Tibial artery (tissue), 4 donors: ENCODE data around the gene ZFP57.

Experiments
- DNase-seq, 2 donors: peaks; one replicate each; pipeline ENCODE4 v3.0.0-alpha.2; 2019
- H3K27ac ChIP-seq, 2 donors: fragments of 200-600 bp; sonication (generic) in 1 of 2; 1 replicate in 1 of 2; 2 replicates in 1 of 2; pipeline ENCODE4 v1.5.1; 2018 to 2019; ENCODE audit warnings: mild to moderate bottlenecking in 1 of 2
- H3K27me3 ChIP-seq, 2 donors: fragments of 200-600 bp; sonication (generic) in 1 of 2; one replicate each; pipeline versions ENCODE4 v1.5.1 to v1.6.0; 2016 to 2019
- H3K36me3 ChIP-seq, 3 donors: fragments of 200-600 bp; sonication (generic) in 2 of 3; one replicate each; pipeline ENCODE4 v1.5.1; 2016 to 2019; ENCODE audit warnings: mild to moderate bottlenecking in 2 of 3
- H3K4me1 ChIP-seq, 4 donors: fragments of 200-600 bp; sonication (generic) in 2 of 4; 1 replicate in 3 of 4; 2 replicates in 1 of 4; pipeline ENCODE4 v1.5.1; 2016 to 2019
- H3K4me3 ChIP-seq, 2 donors: fragments of 200-600 bp; sonication (generic) in 1 of 2; 1 replicate in 1 of 2; 2 replicates in 1 of 2; pipeline ENCODE4 v1.5.1; 2018 to 2019; ENCODE audit warnings: mild to moderate bottlenecking in 2 of 2
- H3K9me3 ChIP-seq, 3 donors: fragments of 200-600 bp; sonication (generic) in 1 of 3; one replicate each; pipeline ENCODE4 v1.5.1; 2016 to 2019
- CTCF ChIP-seq, 2 experiments: fragments of 200-600 bp in 1 of 2; fragments of 450-650 bp in 1 of 2; IDR thresholded peaks; one replicate each; pipeline ENCODE4 v1.5.1; 2017 to 2019; ENCODE audit warnings: antibody characterized with exemption in 2 of 2, mild to moderate bottlenecking in 1 of 2, moderate library complexity in 1 of 2
- intact Hi-C: fragments of 100-400 bp; cut with DNase I; formaldehyde crosslinking; loops from one replicate; pipeline ENCODE4 v1.15.0; 2023; ENCODE audit warnings: low total_unique reads

ZFP57 gene

GRCh38 chr6:29656157-29656556 lies 24.8 kb downstream of the ZFP57 start:
- H3K4me3 ChIP-seq = no peak overlapping the region
- peaks cover 0 to 30% (median 13%) of the 10 kb centered on the region in 4 donors for H3K4me1 ChIP-seq
- intact Hi-C loops = no loop called here
- no peaks in the 10 kb centered on the region for H3K27me3 ChIP-seq
- peak in 1 of 2 donors; percentile 56 for DNase-seq
- no peaks in the 10 kb centered on the region for H3K9me3 ChIP-seq
- peak in 1 of 2 experiments; percentile 10 for TF ChIP-seq CTCF (IDR thresholded peaks at IDR 0.05)
- H3K27ac ChIP-seq = peak overlapping the region; percentile 64 to 67
- no peaks in the 10 kb centered on the region for H3K36me3 ChIP-seq

- DNase-seq = no peak
- H3K9me3 ChIP-seq = no peaks in the 10 kb centered on the region
- no peak overlapping the region for H3K4me3 ChIP-seq
- H3K27ac ChIP-seq = peak overlapping the region; percentile 64 to 67
- H3K4me1 ChIP-seq = peaks cover 0 to 30% (median 13%) of the 10 kb centered on the region in 4 donors
- no peaks in the 10 kb centered on the region for H3K27me3 ChIP-seq
- intact Hi-C loops = no loop called here
- no peak for TF ChIP-seq CTCF (IDR thresholded peaks at IDR 0.05)
- H3K36me3 ChIP-seq = no peaks in the 10 kb centered on the region
Measured at GRCh38 chr6:29655658-29656057, 25.3 kb downstream of the ZFP57 start.

- Histone ChIP-seq H3K36me3 (no peaks in the 10 kb centered on the region), H3K27me3 (no peaks in the 10 kb centered on the region), H3K4me1 (peaks cover 0 to 34% (median 17%) of the 10 kb centered on the region in 4 donors), H3K9me3 (no peaks in the 10 kb centered on the region), H3K27ac (no peak overlapping the region), H3K4me3 (no peak overlapping the region)
- no peak for DNase-seq
- intact Hi-C loops = no loop called here
- TF ChIP-seq CTCF (IDR thresholded peaks at IDR 0.05) = peak; percentile 54 to 82
Measured at GRCh38 chr6:29653452-29654038, 27.4 kb downstream of the ZFP57 start.

GRCh38 chr6:29652198-29652584 lies 28.8 kb downstream of the ZFP57 start:
- Histone ChIP-seq H3K27ac (no peak overlapping the region), H3K9me3 (no peaks in the 10 kb centered on the region), H3K4me1 (peaks cover 0 to 34% (median 17%) of the 10 kb centered on the region in 4 donors), H3K4me3 (no peak overlapping the region), H3K36me3 (no peaks in the 10 kb centered on the region), H3K27me3 (no peaks in the 10 kb centered on the region)
- no peak for DNase-seq
- TF ChIP-seq CTCF (IDR thresholded peaks at IDR 0.05) = no peak
- intact Hi-C loops = no loop called here

GRCh38 chr6:29651413-29652197 lies 29.3 kb downstream of the ZFP57 start:
- no peaks in the 10 kb centered on the region for H3K36me3 ChIP-seq
- peaks cover 0 to 31% (median 13%) of the 10 kb centered on the region in 4 donors for H3K4me1 ChIP-seq
- no peak overlapping the region for H3K4me3 ChIP-seq
- H3K9me3 ChIP-seq = no peaks in the 10 kb centered on the region
- no peaks in the 10 kb centered on the region for H3K27me3 ChIP-seq
- H3K27ac ChIP-seq = no peak overlapping the region
- intact Hi-C loops = no loop called here
- DNase-seq = no peak
- TF ChIP-seq CTCF (IDR thresholded peaks at IDR 0.05) = peak; percentile 50 to 55
